ENCODE data around the gene APLF. TPM values are rescaled to one million over a fixed set of nuclear protein-coding genes. Genes with fewer than 3 reads are reported as not detected.
A peak's percentile ranks its signal among the peaks of the same experiment; 100 is the strongest.

APLF gene
- total and polyA plus RNA-seq, 2 experiments from 2014 or later, result 3.0 to 3.7 TPM

DNA sequence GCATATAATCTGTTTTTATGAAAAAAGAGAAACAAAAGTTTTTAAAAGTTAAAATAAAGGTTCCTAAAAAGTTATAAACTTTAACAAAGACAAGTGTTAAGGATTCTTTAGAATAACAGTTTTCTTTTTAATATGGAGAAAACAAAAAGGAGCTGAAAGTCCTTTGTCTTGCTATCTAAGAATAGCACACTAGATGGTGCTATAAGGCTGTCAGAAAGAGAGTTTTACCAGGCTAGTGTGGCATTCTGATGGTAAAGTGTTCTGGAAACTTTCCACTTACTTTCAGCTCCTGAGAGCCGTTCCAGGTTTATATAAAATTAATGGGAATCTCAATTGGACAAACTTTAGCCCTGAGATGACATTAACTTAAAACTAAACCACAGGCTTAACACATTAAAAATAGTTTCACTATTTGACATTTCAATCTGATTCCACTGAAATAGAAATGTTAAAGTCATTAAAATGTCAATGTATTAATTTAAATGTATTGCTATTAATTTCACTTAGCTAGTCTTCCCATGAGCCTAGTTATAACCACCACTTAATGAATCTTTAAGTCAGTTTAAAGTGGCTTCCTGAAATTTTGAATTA is 4.0 kb upstream of the APLF start:
- H3K9me3 Mint-ChIP-seq, result no peaks in the 10 kb centered on the region
- H3K79me2 ChIP-seq (replicated peaks; ENCODE audit: insufficient read depth), result peaks cover 5% of the 10 kb centered on the region; the same call in 1 of the 2 replicates
- no peak overlapping the region for H3K4me3 ChIP-seq
- DNase-seq (ENCODE audit: low spot score) (peak; percentile 73), ATAC-seq (no peak)
- no peaks in the 10 kb centered on the region for H3K27me3 ChIP-seq (ENCODE audit: insufficient read depth)
- H3K4me2 ChIP-seq, result no peak overlapping the region
- H3K9me2 ChIP-seq (ENCODE audit: insufficient read depth), result no peaks in the 10 kb centered on the region
- H3K27me3 Mint-ChIP-seq (ENCODE audit: insufficient read depth, low read depth, poor library complexity), result no peaks in the 10 kb centered on the region
- H3K27ac ChIP-seq (ENCODE audit: low read depth), result no peak overlapping the region
- TF ChIP-seq, protein P1, sequence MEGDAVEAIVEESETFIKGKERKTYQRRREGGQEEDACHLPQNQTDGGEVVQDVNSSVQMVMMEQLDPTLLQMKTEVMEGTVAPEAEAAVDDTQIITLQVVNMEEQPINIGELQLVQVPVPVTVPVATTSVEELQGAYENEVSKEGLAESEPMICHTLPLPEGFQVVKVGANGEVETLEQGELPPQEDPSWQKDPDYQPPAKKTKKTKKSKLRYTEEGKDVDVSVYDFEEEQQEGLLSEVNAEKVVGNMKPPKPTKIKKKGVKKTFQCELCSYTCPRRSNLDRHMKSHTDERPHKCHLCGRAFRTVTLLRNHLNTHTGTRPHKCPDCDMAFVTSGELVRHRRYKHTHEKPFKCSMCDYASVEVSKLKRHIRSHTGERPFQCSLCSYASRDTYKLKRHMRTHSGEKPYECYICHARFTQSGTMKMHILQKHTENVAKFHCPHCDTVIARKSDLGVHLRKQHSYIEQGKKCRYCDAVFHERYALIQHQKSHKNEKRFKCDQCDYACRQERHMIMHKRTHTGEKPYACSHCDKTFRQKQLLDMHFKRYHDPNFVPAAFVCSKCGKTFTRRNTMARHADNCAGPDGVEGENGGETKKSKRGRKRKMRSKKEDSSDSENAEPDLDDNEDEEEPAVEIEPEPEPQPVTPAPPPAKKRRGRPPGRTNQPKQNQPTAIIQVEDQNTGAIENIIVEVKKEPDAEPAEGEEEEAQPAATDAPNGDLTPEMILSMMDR (conservative IDR thresholded peaks at IDR 0.05; ENCODE audit: low read depth in 2 of 2), result peak; percentile 75 to 81
- TF ChIP-seq ZNF331 (CRISPR knock-in tag; IDR thresholded peaks at IDR 0.05; ENCODE audit: low read depth) (no peak), CREB1 (CRISPR knock-in tag; IDR thresholded peaks at IDR 0.05; ENCODE audit: low read depth) (no peak)
- TF ChIP-seq, protein P2, sequence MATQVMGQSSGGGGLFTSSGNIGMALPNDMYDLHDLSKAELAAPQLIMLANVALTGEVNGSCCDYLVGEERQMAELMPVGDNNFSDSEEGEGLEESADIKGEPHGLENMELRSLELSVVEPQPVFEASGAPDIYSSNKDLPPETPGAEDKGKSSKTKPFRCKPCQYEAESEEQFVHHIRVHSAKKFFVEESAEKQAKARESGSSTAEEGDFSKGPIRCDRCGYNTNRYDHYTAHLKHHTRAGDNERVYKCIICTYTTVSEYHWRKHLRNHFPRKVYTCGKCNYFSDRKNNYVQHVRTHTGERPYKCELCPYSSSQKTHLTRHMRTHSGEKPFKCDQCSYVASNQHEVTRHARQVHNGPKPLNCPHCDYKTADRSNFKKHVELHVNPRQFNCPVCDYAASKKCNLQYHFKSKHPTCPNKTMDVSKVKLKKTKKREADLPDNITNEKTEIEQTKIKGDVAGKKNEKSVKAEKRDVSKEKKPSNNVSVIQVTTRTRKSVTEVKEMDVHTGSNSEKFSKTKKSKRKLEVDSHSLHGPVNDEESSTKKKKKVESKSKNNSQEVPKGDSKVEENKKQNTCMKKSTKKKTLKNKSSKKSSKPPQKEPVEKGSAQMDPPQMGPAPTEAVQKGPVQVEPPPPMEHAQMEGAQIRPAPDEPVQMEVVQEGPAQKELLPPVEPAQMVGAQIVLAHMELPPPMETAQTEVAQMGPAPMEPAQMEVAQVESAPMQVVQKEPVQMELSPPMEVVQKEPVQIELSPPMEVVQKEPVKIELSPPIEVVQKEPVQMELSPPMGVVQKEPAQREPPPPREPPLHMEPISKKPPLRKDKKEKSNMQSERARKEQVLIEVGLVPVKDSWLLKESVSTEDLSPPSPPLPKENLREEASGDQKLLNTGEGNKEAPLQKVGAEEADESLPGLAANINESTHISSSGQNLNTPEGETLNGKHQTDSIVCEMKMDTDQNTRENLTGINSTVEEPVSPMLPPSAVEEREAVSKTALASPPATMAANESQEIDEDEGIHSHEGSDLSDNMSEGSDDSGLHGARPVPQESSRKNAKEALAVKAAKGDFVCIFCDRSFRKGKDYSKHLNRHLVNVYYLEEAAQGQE (IDR thresholded peaks at IDR 0.05; ENCODE audit: unreplicated experiment), result no peak
- no peaks in the 10 kb centered on the region; the same call in 1 of the 2 replicates for H4K20me1 ChIP-seq (replicated peaks; ENCODE audit: insufficient read depth)
- H3K4me3 Mint-ChIP-seq, result no peak overlapping the region
- peaks cover 7% of the 10 kb centered on the region; the same call in 1 of the 3 replicates for H3K4me1 Mint-ChIP-seq
- H3K36me3 Mint-ChIP-seq (ENCODE audit: low read depth), result no peaks in the 10 kb centered on the region
- no peak overlapping the region for H3K27ac Mint-ChIP-seq
- H3F3A ChIP-seq (replicated peaks; ENCODE audit: low read depth), result no peaks in the 10 kb centered on the region
- no peak overlapping the region for H2AFZ ChIP-seq
- no peaks in the 10 kb centered on the region for H3K36me3 ChIP-seq (ENCODE audit: insufficient read depth)
- H3K4me1 ChIP-seq (ENCODE audit: insufficient read depth), result peaks cover 4% of the 10 kb centered on the region; the same call in 1 of the 2 replicates

DNA sequence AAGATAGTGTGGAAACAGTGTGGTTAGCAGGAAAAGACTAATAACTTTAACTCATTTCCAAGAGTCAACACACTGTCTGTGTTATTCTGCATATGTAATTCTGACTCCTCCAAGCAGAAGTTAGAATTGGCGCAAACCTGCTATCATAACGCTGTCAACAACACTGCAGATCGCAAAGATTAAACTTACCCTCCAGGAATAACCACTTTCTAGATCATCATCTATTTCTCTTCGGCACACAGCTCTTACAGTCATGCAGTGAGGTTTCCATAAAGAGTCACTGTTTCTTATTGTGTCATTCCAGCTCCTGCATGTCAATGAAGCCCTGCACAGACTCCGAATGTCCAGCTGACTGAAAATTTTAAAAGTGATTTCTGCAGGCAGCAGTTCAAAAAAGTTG is 2.7 kb upstream of the APLF start:
- Histone ChIP-seq H3K9me2 (ENCODE audit: insufficient read depth) (no peaks in the 10 kb centered on the region), H3K4me2 (no peak overlapping the region)
- no peak for TF ChIP-seq EZH2phosphoT487 (IDR thresholded peaks at IDR 0.05; ENCODE audit: unreplicated experiment)
- TF ChIP-seq, protein P2 (IDR thresholded peaks at IDR 0.05; ENCODE audit: unreplicated experiment), result no peak
- TF ChIP-seq, protein P3, sequence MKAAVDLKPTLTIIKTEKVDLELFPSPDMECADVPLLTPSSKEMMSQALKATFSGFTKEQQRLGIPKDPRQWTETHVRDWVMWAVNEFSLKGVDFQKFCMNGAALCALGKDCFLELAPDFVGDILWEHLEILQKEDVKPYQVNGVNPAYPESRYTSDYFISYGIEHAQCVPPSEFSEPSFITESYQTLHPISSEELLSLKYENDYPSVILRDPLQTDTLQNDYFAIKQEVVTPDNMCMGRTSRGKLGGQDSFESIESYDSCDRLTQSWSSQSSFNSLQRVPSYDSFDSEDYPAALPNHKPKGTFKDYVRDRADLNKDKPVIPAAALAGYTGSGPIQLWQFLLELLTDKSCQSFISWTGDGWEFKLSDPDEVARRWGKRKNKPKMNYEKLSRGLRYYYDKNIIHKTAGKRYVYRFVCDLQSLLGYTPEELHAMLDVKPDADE (IDR thresholded peaks at IDR 0.05), result no peak

More for the DNA sequence above, 2.7 kb upstream of the APLF start:
- Mint-ChIP-seq H3K4me3 (no peak overlapping the region), H3K9me3 (no peaks in the 10 kb centered on the region), H3K36me3 (ENCODE audit: low read depth) (no peaks in the 10 kb centered on the region), H3K4me1 (peaks cover 11% of the 10 kb centered on the region; the same call in 2 of the 3 replicates), H3K27ac (no peak overlapping the region), H3K27me3 (ENCODE audit: insufficient read depth, low read depth, poor library complexity) (no peaks in the 10 kb centered on the region)
- DNase-seq (ENCODE audit: low spot score), result no peak
- H2AFZ ChIP-seq, result no peak overlapping the region
- no peak overlapping the region for H3K4me3 ChIP-seq
- no peaks in the 10 kb centered on the region; the same call in 1 of the 2 replicates for H4K20me1 ChIP-seq (replicated peaks; ENCODE audit: insufficient read depth)
- ATAC-seq, result no peak
- peaks cover 9% of the 10 kb centered on the region; the same call in 1 of the 2 replicates for H3K4me1 ChIP-seq (ENCODE audit: insufficient read depth)
- H3K79me2 ChIP-seq (replicated peaks; ENCODE audit: insufficient read depth), result peaks cover 15% of the 10 kb centered on the region
- H3K36me3 ChIP-seq (ENCODE audit: insufficient read depth), result no peaks in the 10 kb centered on the region
- no peaks in the 10 kb centered on the region for H3K27me3 ChIP-seq (ENCODE audit: insufficient read depth)
- H3K27ac ChIP-seq (ENCODE audit: low read depth), result no peak overlapping the region
- no peaks in the 10 kb centered on the region for H3F3A ChIP-seq (replicated peaks; ENCODE audit: low read depth)
